HT-29 (cell line): Measurements from ENCODE around the gene KLHL11. TPM values are rescaled to one million over a fixed set of nuclear protein-coding genes. Genes with fewer than 3 reads are reported as not detected.

ENCODE experiments used
- DNase-seq: peaks from one replicate; pipeline ENCODE4 v3.0.0-alpha.2; 2015; ENCODE audit warnings: low spot score
- small RNA-seq: library from RNA; depleted of rRNA; stranded (forward); fragments of <200 nt; gene quantifications from one replicate; pipeline ENCODE3, GENCODE V24; 2014
- total RNA-seq: library from RNA; depleted of rRNA; stranded (reverse); fragments of >200 nt; shearing (Covaris generic); gene quantifications from 2 replicates; pipeline ENCODE4 v1.2.3, GENCODE V29; 2014; rRNA removed

The KLHL11 gene
- total RNA-seq, 1 experiment from 2014 or later: 25.1 TPM

DNA sequence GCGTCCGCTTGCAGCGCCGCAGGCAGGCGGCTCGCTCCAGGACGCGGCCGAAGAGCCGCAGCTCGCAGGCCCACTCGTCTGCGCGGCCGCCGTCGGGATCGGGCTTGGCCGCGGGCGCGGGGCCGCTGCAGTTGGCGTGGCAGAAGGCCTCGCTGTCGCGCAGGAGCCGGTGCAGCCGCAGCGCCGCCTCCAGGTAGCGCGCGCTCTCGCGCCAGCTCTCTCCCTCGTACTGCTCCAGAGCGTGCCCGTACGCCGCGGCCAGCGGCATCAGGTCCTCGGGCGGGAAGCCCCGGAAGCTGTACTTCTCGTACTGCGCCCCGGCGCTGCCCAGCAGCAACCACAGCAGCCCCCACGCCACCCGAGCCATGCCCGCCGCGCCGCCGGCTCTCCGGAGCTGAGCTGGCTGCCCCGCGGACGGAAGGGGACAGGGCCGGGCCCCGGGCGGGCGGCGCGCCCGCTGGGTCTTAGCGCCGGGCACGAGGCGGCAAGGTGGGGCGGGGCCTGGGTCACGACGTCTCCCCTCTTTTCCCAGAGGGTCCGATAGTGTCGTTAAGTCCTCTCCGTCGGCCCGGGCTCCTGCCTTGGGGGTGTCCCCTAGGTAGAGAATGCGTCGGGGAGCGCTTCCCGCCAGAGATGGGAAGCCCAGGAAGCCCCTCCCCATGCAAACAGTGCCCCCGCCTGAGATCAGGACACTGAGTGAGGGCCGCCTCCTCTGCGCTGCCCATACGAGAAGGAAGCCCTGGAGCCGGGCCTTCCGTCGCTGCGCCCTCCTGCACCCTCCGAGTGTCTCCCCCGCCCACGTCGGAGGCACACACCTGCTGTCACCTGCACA, 53.5 kb downstream of the KLHL11 start, which contains the start of gene P3H4:
Gene P3H4, minus strand, starts transcription at position 401 of the 832 bp plus-strand sequence. Its CDS starts 34 bp downstream, at position 367.
- peak; percentile 84 for DNase-seq

DNA sequence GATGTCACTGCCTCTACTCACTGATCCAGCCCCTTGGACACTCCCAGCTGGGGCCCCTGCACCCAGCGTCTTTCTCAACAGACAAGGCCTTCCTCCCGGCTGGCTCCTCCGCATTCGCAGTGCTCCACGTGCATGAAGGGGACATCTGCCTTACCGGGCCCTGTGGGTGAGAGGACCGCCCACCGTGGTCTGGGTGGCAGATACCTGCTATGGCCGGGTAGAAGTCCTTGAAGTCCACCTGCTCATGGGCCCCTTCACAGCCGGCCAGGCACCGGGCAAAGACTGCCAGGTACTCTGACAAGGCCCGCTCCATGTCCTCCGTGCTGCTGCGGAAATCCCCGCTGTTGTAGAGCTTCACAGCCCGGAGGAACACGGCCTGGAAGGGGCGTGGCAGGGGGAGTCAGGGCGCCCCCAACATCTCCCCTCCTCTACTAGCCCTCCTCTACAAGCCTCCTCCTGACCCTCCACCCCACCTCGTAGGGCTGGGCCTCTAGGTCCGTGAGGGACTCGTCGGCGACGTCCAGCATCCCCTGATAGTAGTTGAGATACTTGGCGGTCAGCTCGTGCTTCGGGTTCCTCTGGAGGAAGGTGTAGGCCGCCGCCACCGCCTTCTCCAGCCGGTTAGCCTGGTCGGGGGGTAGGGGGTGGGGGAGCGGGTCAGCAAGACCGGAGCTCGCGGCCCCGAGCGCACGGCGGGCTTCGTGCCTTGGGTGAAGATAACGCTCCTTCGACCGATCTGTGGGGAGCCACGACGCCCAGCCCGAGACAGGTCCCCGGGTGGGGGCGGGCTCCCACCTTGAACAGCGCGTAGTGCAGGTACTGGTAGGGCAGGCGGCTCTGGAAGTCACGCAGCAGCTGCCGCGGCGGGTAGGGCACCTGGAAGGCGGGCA, 54.3 kb downstream of the KLHL11 start:
- no peak for DNase-seq

DNA sequence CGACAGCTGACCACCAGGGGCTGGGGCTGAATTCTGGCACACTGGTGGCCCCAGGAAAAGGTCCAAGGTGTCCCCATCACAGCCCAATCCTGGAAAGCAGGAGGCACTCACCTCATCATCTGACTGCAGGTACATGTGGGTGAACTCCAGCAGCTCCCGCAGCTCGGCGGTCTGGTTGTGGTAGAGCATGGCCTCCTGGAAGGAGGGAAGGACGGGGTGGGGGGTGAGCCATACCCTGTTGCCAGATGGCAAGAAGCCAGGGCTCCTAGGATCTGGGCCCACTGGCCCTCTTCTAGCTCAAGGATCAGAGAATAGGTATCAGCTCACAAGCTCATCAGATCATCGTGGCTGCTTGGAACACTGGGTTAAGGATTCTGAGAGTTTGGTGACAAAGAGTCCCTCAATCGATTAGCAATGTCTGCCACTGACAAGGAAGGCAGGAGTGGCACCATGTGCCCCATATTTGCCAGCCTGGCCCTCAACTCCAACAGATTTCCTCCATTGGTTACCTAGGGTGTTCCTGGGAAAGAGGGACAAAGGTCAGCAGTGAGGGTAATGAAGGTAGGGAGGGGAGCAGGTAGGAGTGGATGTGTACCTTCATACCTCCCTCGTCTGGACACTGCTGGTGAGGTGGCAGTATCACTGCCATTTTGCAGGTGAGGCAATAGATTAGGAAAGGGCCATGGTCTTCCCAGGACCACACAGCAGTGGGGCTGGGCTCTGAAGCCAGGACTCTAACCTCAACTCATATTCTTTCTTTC, 58.4 kb downstream of the KLHL11 start:
- DNase-seq: no peak

Small RNAs within 50 kb of the gene (small RNA-seq; reads per million reads assigned to genes)
- not detected for gene AC125257.2

Other genes starting within 250 kb of the KLHL11 start
- 286 and 297 TPM in 2 replicates for gene KRT17, start 240.8 kb downstream of the KLHL11 start, total RNA-seq
- 81.6 and 91.6 TPM in 2 replicates for gene EIF1, start 176.5 kb downstream of the KLHL11 start, total RNA-seq
- not detected in 2 replicates for gene GAST, start 153.1 kb downstream of the KLHL11 start, total RNA-seq
- not detected in 2 replicates for gene HAP1, start 130.8 kb downstream of the KLHL11 start, total RNA-seq
- gene JUP, start 78.7 kb downstream of the KLHL11 start, total RNA-seq: 477 and 498 TPM in 2 replicates
- gene P3H4, start 53.5 kb downstream of the KLHL11 start, total RNA-seq: 45.2 and 54.7 TPM in 2 replicates
- gene FKBP10, start 52.4 kb downstream of the KLHL11 start, total RNA-seq: 52.4 and 68.0 TPM in 2 replicates
- gene NT5C3B, start 29.2 kb downstream of the KLHL11 start, total RNA-seq: 35.8 and 39.0 TPM in 2 replicates
- not detected in 2 replicates for gene KLHL10, start 27.6 kb downstream of the KLHL11 start, total RNA-seq
- gene ACLY, start 53.5 kb upstream of the KLHL11 start, total RNA-seq: 185 and 194 TPM in 2 replicates
- 0.55 and 0.64 TPM in 2 replicates for gene ODAD4, start 65.2 kb upstream of the KLHL11 start, total RNA-seq
- 73.2 and 88.3 TPM in 2 replicates for gene CNP, start 101.4 kb upstream of the KLHL11 start, total RNA-seq
- gene DNAJC7, start 152.0 kb upstream of the KLHL11 start, total RNA-seq: 49.1 and 52.8 TPM in 2 replicates
- gene NKIRAS2, start 154.7 kb upstream of the KLHL11 start, total RNA-seq: 50.1 and 62.1 TPM in 2 replicates
- 3.6 and 3.7 TPM in 2 replicates for gene C17orf113, start 185.2 kb upstream of the KLHL11 start, total RNA-seq
- gene ZNF385C, start 233.1 kb upstream of the KLHL11 start, total RNA-seq: 0.08 and 0.37 TPM in 2 replicates
- 9.1 and 9.7 TPM in 2 replicates for gene DHX58, start 247.3 kb upstream of the KLHL11 start, total RNA-seq